ENCODE results near the gene GJA10. TPM values are rescaled to one million over a fixed set of nuclear protein-coding genes. Genes with fewer than 3 reads are reported as not detected.

The GJA10 gene
- total RNA-seq, 2 donors from 2014 or later: not detected

GRCh38 chr6:89862698-89863097 lies 31.6 kb upstream of the GJA10 start:
- peaks cover 13% of the 10 kb centered on the region for H3K36me3 ChIP-seq
- H3K27me3 ChIP-seq: no peaks in the 10 kb centered on the region
- intact Hi-C loops (cut with DNase I): no loop called here
- H3K4me3 ChIP-seq: no peak overlapping the region
- H3K4me1 ChIP-seq: no peaks in the 10 kb centered on the region
- no peaks in the 10 kb centered on the region for H3K9me3 ChIP-seq
- no peak for TF ChIP-seq CTCF (IDR thresholded peaks at IDR 0.05)
- no peak for DNase-seq
- H3K9ac ChIP-seq (ENCODE audit: low read depth in 2 of 2, low read length in 2 of 2): no peak overlapping the region
- no peak overlapping the region for H3K27ac ChIP-seq

- Histone ChIP-seq H3K27ac (no peak overlapping the region), H3K9me3 (no peaks in the 10 kb centered on the region), H3K4me1 (no peaks in the 10 kb centered on the region), H3K9ac (ENCODE audit: low read depth in 2 of 2, low read length in 2 of 2) (no peak overlapping the region), H3K36me3 (peaks cover 10% of the 10 kb centered on the region), H3K27me3 (no peaks in the 10 kb centered on the region), H3K4me3 (no peak overlapping the region)
- DNase-seq: no peak
- no peak for TF ChIP-seq CTCF (IDR thresholded peaks at IDR 0.05)
- intact Hi-C loops (cut with DNase I): no loop called here
Measured at GRCh38 chr6:89866024-89866678, 28.1 kb upstream of the GJA10 start.

- no peaks in the 10 kb centered on the region for H3K27me3 ChIP-seq
- TF ChIP-seq CTCF (IDR thresholded peaks at IDR 0.05): no peak
- no peak overlapping the region for H3K4me3 ChIP-seq
- H3K9ac ChIP-seq (ENCODE audit: low read depth in 2 of 2, low read length in 2 of 2): no peak overlapping the region
- peaks cover 6% of the 10 kb centered on the region for H3K36me3 ChIP-seq
- intact Hi-C loops (cut with DNase I): no loop called here
- no peaks in the 10 kb centered on the region for H3K9me3 ChIP-seq
- no peak overlapping the region for H3K27ac ChIP-seq
- DNase-seq: no peak
- H3K4me1 ChIP-seq: no peaks in the 10 kb centered on the region
Measured at GRCh38 chr6:89873721-89874120, 20.5 kb upstream of the GJA10 start.

GRCh38 chr6:89874438-89874837 lies 19.8 kb upstream of the GJA10 start:
- Histone ChIP-seq H3K4me1 (no peaks in the 10 kb centered on the region), H3K36me3 (peaks cover 6% of the 10 kb centered on the region), H3K9ac (ENCODE audit: low read depth in 2 of 2, low read length in 2 of 2) (no peak overlapping the region), H3K9me3 (no peaks in the 10 kb centered on the region), H3K4me3 (no peak overlapping the region), H3K27ac (no peak overlapping the region), H3K27me3 (no peaks in the 10 kb centered on the region)
- no peak for DNase-seq
- TF ChIP-seq CTCF (IDR thresholded peaks at IDR 0.05): no peak
- intact Hi-C loops (cut with DNase I): no loop called here

GRCh38 chr6:89886378-89887120 lies 7.7 kb upstream of the GJA10 start:
- TF ChIP-seq CTCF (IDR thresholded peaks at IDR 0.05): no peak
- H3K9ac ChIP-seq (ENCODE audit: low read depth in 2 of 2, low read length in 2 of 2): no peak overlapping the region
- no peak for DNase-seq
- no peaks in the 10 kb centered on the region for H3K4me1 ChIP-seq
- H3K9me3 ChIP-seq: no peaks in the 10 kb centered on the region
- intact Hi-C loops (cut with DNase I): no loop called here
- H3K27me3 ChIP-seq: no peaks in the 10 kb centered on the region
- no peak overlapping the region for H3K27ac ChIP-seq
- H3K4me3 ChIP-seq: no peak overlapping the region
- no peaks in the 10 kb centered on the region for H3K36me3 ChIP-seq
